Lung (tissue), 12 donors: ENCODE data around the gene RABEP2. TPM values are rescaled to one million over a fixed set of nuclear protein-coding genes. Genes with fewer than 3 reads are reported as not detected.

Experiments
- ATAC-seq: fragments of 200-7000 bp; cut with Tn5 transposase; one replicate; pipeline ENCODE4 v1.9.1; 2020; ENCODE audit warnings: moderate number of reproducible peaks; ENCODE audit not compliant: insufficient read depth, low FRiP score
- DNase-seq, 3 donors: peaks; one replicate each; pipeline ENCODE4 v3.0.0-alpha.2; 2013 to 2017
- H3K27ac ChIP-seq, 2 donors: one replicate each; pipeline ENCODE4 v1.5.1; 2013; ENCODE audit warnings: mild to moderate bottlenecking in 2 of 2, moderate library complexity in 2 of 2, control low read depth in 1 of 2, inconsistent platforms in 1 of 2, low read depth in 1 of 2, low read length in 1 of 2
- H3K27me3 ChIP-seq, 3 donors: one replicate each; pipeline ENCODE4 v1.5.1; 2013; ENCODE audit warnings: low read length in 2 of 3; ENCODE audit not compliant: control insufficient read depth in 3 of 3, insufficient read depth in 3 of 3
- H3K36me3 ChIP-seq, 4 donors: one replicate each; pipeline ENCODE4 v1.5.1; 2013; ENCODE audit warnings: low read length in 4 of 4, mild to moderate bottlenecking in 1 of 4, moderate library complexity in 1 of 4; ENCODE audit not compliant: control insufficient read depth in 4 of 4, insufficient read depth in 4 of 4
- H3K4me1 ChIP-seq, 5 donors: one replicate each; pipeline ENCODE4 v1.5.1; 2013; ENCODE audit warnings: low read length in 5 of 5, mild to moderate bottlenecking in 2 of 5, moderate library complexity in 1 of 5; ENCODE audit not compliant: control insufficient read depth in 5 of 5, insufficient read depth in 5 of 5
- H3K4me3 ChIP-seq: one replicate; pipeline ENCODE4 v1.5.1; 2013; ENCODE audit warnings: mild to moderate bottlenecking, control low read depth, moderate library complexity
- H3K9ac ChIP-seq, 2 donors: one replicate each; pipeline ENCODE4 v1.5.1; 2013; ENCODE audit warnings: low read length in 2 of 2, control low read depth in 1 of 2; ENCODE audit not compliant: insufficient read depth in 1 of 2
- H3K9me3 ChIP-seq, 4 donors: one replicate each; pipeline ENCODE4 v1.5.1; 2013; ENCODE audit warnings: low read length in 3 of 4, mild to moderate bottlenecking in 1 of 4, moderate library complexity in 1 of 4; ENCODE audit not compliant: control insufficient read depth in 4 of 4, insufficient read depth in 3 of 4
- CTCF ChIP-seq: IDR thresholded peaks from 2 replicates; pipeline ENCODE4 v1.5.1; 2012; ENCODE audit warnings: mild to moderate bottlenecking; ENCODE audit errors: control extremely low read depth, extremely low read depth
- WGBS, 2 donors: extraction: QIAGEN DNeasy Blood & Tissue Kit; methylation state at CpG; one replicate each; pipeline ENCODE4 v1.1.7; 2013; 5-methylcytosine and 5-hydroxymethylcytosine counted together
- polyA plus RNA-seq, 2 donors: library from polyadenylated mRNA; stranded (reverse); fragments of 200-250 nt; gene quantifications; one replicate each; pipeline ENCODE4 v1.2.1, GENCODE V29; 2013
- total RNA-seq, 2 donors: library from RNA; depleted of rRNA in 1 of 2; stranded (reverse); fragments of >200 nt in 1 of 2; gene quantifications; one replicate each; pipeline ENCODE4 v1.2.1, GENCODE V29; 2014 to 2021
- donor health status: control.
- donor health status: control.
- donor health status: Bipolar disorder and iron deficiency.
- donor health status: healthy.
- donor health status: DM: yes; HTN: yes; CAD: no.

The RABEP2 gene
- total and polyA plus RNA-seq, 4 donors = 20.0 to 34.9 (median 28.8) TPM

GRCh38 chr16:28937222-28937876, 12.3 kb upstream of the RABEP2 start:
- ATAC-seq = no peak
- Histone ChIP-seq H3K27ac (no peak overlapping the region), H3K4me1 (peaks cover 0 to 5% (median 0%) of the 10 kb centered on the region in 5 donors), H3K9me3 (no peaks in the 10 kb centered on the region), H3K4me3 (no peak overlapping the region), H3K9ac (no peak overlapping the region), H3K36me3 (no peaks in the 10 kb centered on the region), H3K27me3 (no peaks in the 10 kb centered on the region)
- DNase-seq = no peak
- WGBS, 2 donors = 83 to 87% methylated on average over 13 to 14 of the region's 14 CpGs
- TF ChIP-seq CTCF = no peak

- 70 to 73% methylated on average over 23 to 26 of the region's 26 CpGs for WGBS, 2 donors
- ATAC-seq (no peak), DNase-seq (no peak)
- H3K36me3 ChIP-seq = no peaks in the 10 kb centered on the region
- H3K4me1 ChIP-seq = peaks cover 0 to 5% (median 0%) of the 10 kb centered on the region in 5 donors
- no peak overlapping the region for H3K4me3 ChIP-seq
- H3K27ac ChIP-seq = no peak overlapping the region
- H3K27me3 ChIP-seq = no peaks in the 10 kb centered on the region
- no peak overlapping the region for H3K9ac ChIP-seq
- no peak for TF ChIP-seq CTCF
- no peaks in the 10 kb centered on the region for H3K9me3 ChIP-seq
Observed at GRCh38 chr16:28936784-28937155, 11.7 kb upstream of the RABEP2 start.

GRCh38 chr16:28935924-28936783, 11.1 kb upstream of the RABEP2 start:
- no peak overlapping the region for H3K4me3 ChIP-seq
- WGBS, 2 donors = 26 to 29% methylated on average over 36 of the region's 36 CpGs
- DNase-seq (peak; percentile 56 to 76 (median 62)), ATAC-seq (peak; percentile 100)
- H3K9me3 ChIP-seq = no peaks in the 10 kb centered on the region
- TF ChIP-seq CTCF = no peak
- H3K9ac ChIP-seq = peak overlapping the region in 1 of 2 donors; percentile 1
- peaks cover 0 to 5% (median 0%) of the 10 kb centered on the region in 5 donors for H3K4me1 ChIP-seq
- no peak overlapping the region for H3K27ac ChIP-seq
- H3K36me3 ChIP-seq = no peaks in the 10 kb centered on the region
- no peaks in the 10 kb centered on the region for H3K27me3 ChIP-seq
